EL (cell line): ENCODE measurements around the gene CA5B.
"Not testable (repeated sequence)": the region's sequence is repeated elsewhere in the genome, so short reads cannot be mapped to it uniquely, and the experiment has no call there.

ENCODE experiments used
- DNase-seq: peaks from one replicate; pipeline ENCODE4 v3.0.0-alpha.2; 2016

CA5B gene

GRCh38 chrX:15815779-15816437 lies 77.8 kb downstream of the CA5B start:
- DNase-seq: peak; percentile 3

- DNase-seq: no peak
Observed at GRCh38 chrX:15816438-15816809, 78.4 kb downstream of the CA5B start.

DNA sequence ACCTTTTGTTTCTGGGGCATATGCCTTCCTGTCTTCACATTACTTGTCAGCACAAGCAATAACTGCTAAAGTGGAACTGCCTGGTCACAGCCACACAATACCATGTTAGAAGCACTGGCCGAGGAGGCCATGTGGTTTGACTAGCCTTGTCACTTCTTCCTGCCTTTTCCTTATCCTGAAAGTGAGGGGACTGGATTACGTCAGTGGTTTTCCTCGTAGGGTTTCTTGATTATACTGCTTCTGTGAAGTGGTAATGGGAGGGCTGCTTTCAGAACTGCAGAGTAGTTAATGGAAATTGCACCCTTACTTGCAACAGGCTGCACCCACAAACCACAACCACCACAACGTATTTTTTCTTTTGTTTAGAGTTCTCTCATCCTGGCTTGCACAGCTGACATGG lies 78.8 kb downstream of the CA5B start:
- no peak for DNase-seq

GRCh38 chrX:15820106-15821073 lies 82.3 kb downstream of the CA5B start:
- no peak for DNase-seq

GRCh38 chrX:15822922-15823321 lies 84.9 kb downstream of the CA5B start:
- no peak for DNase-seq

GRCh38 chrX:15825936-15826335 lies 87.9 kb downstream of the CA5B start:
- no peak for DNase-seq

DNA sequence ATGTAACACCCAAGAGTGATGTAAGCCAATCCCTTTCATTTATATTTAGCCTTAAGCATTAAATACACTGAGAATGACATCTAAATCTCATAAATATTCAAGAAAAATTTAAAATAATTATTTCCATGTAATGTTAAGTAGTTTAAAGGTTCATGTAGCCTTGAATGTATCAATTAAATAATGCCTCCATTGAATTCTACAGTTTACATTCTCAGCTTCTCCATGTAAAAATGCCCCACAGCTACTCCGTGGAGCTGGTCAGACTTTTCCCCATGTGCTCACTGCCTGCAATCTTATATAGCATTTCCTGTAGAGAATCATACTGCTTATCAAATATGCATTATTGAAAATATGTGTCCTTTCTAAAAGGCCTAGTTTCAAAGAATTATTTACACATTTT lies 91.1 kb downstream of the CA5B start:
- DNase-seq: no peak

DNA sequence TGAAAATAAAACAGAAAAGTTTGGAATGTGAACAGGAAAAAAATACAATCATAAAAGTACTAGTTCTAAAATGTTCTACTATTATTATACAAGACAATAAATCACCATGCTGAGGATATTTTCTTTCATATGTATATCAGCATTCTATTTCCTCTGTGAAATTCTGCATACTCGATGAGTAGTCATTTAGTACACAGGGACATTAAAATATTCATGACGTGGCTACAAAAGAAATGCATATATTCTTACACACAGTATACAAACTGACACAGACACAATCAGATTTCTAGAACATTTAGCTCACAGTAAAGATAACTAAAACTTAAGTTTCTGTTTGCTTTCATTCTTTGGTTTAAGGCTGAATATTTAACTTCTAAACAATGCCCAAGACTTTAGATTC lies 93.3 kb downstream of the CA5B start:
- DNase-seq: not testable (repeated sequence)

GRCh38 chrX:15834053-15834452 lies 96.0 kb downstream of the CA5B start:
- no peak for DNase-seq

- DNase-seq: no peak
Observed at GRCh38 chrX:15834827-15835595, 96.9 kb downstream of the CA5B start.
